Esophagus muscularis mucosa (tissue), 4 donors: ENCODE results near the gene BLACAT1.
"Not testable (repeated sequence)": the region's sequence is repeated elsewhere in the genome, so short reads cannot be mapped to it uniquely, and the experiment has no call there.

Experiments used
- CTCF ChIP-seq, 3 experiments: fragments of 200-600 bp in 2 of 3; fragments of 450-650 bp in 1 of 3; sonication (generic) in 2 of 3; IDR thresholded peaks; one replicate each; pipeline ENCODE4 v1.5.1; 2017 to 2019; ENCODE audit warnings: antibody characterized with exemption in 3 of 3, mild to moderate bottlenecking in 2 of 3, moderate library complexity in 1 of 3
- EP300 ChIP-seq: sonication (generic); formaldehyde crosslinking; IDR thresholded peaks from one replicate; pipeline ENCODE4 v1.6.1; 2017; ENCODE audit warnings: antibody characterized with exemption
- POLR2AphosphoS5 ChIP-seq, 2 donors: sonication (generic); formaldehyde crosslinking; IDR thresholded peaks; one replicate each; pipeline ENCODE4 v1.6.1; 2017; ENCODE audit warnings: antibody characterized with exemption in 2 of 2

- not testable (repeated sequence) for TF ChIP-seq POLR2AphosphoS5 (IDR thresholded peaks at IDR 0.05); EP300; CTCF (IDR thresholded peaks at IDR 0.05)
These were observed 23.1 kb upstream of the BLACAT1 start for GRCh38 chr1:205478985-205479384.
